ENCODE measurements around the gene MRPL19.
"Not testable (repeated sequence)": the region's sequence is repeated elsewhere in the genome, so short reads cannot be mapped to it uniquely, and the experiment has no call there.

The MRPL19 gene

GRCh38 chr2:75675908-75676307 lies 29.3 kb downstream of the MRPL19 start:
- DNase-seq = no peak

- no peak for DNase-seq
Observed at GRCh38 chr2:75676464-75676863, 29.9 kb downstream of the MRPL19 start.

- no peak for DNase-seq
Observed at GRCh38 chr2:75679556-75679955, 33.0 kb downstream of the MRPL19 start.

- DNase-seq = no peak
Observed at GRCh38 chr2:75680402-75680801, 33.8 kb downstream of the MRPL19 start.

GRCh38 chr2:75683430-75683829 lies 36.8 kb downstream of the MRPL19 start:
- DNase-seq = not testable (repeated sequence)

GRCh38 chr2:75688196-75688595 lies 41.6 kb downstream of the MRPL19 start:
- no peak for DNase-seq

- no peak for DNase-seq
Observed at GRCh38 chr2:75698918-75699317, 52.3 kb downstream of the MRPL19 start.

GRCh38 chr2:75702593-75702992 lies 56.0 kb downstream of the MRPL19 start:
- DNase-seq = no peak

GRCh38 chr2:75703589-75704287 lies 57.2 kb downstream of the MRPL19 start:
- DNase-seq = no peak

- DNase-seq = no peak
Observed at GRCh38 chr2:75705921-75706320, 59.3 kb downstream of the MRPL19 start.

- no peak for DNase-seq
Observed at GRCh38 chr2:75707901-75708300, 61.3 kb downstream of the MRPL19 start.

GRCh38 chr2:75709297-75709696 lies 62.7 kb downstream of the MRPL19 start:
- no peak for DNase-seq

GRCh38 chr2:75710220-75710576 lies 63.6 kb downstream of the MRPL19 start:
- DNase-seq = no peak

GRCh38 chr2:75710577-75711253 lies 64.1 kb downstream of the MRPL19 start, which contains the start of gene GCFC2:
GCFC2 (minus strand) TSS chr2:75710915; CDS start chr2:75710855, 60 bp downstream.
- peak; percentile 13 to 59 for DNase-seq

GRCh38 chr2:75711590-75711989 lies 65.0 kb downstream of the MRPL19 start:
- DNase-seq = not testable (repeated sequence)

GRCh38 chr2:75716406-75716805 lies 69.8 kb downstream of the MRPL19 start:
- no peak for DNase-seq

- no peak for DNase-seq
Observed at GRCh38 chr2:75719616-75720015, 73.0 kb downstream of the MRPL19 start.

- no peak for DNase-seq
Observed at GRCh38 chr2:75720525-75720924, 73.9 kb downstream of the MRPL19 start.

- no peak for DNase-seq
Observed at GRCh38 chr2:75722687-75723086, 76.1 kb downstream of the MRPL19 start.

GRCh38 chr2:75728614-75729419 lies 82.2 kb downstream of the MRPL19 start:
- no peak for DNase-seq

GRCh38 chr2:75729861-75730260 lies 83.3 kb downstream of the MRPL19 start:
- DNase-seq = no peak

GRCh38 chr2:75736276-75736675 lies 89.7 kb downstream of the MRPL19 start:
- no peak for DNase-seq

- no peak for DNase-seq
Observed at GRCh38 chr2:75737961-75738360, 91.4 kb downstream of the MRPL19 start.

Measured in AML-193 (cell line).